LNCaP clone FGC (cell line): Measurements from ENCODE around the gene MCM5.

Source experiments
- DNase-seq: peaks from one replicate; pipeline ENCODE4 v3.0.0-alpha.2; 2011; ENCODE audit warnings: low read depth
- H3K4me3 ChIP-seq: 2 replicates; pipeline ENCODE4 v1.5.1; 2011; ENCODE audit warnings: mild to moderate bottlenecking, low read depth, low read length, control low read depth
- TF ChIP-seq, protein P1 (sequence below): IDR thresholded peaks from 2 replicates; pipeline ENCODE4 v1.5.1; 2012; ENCODE audit warnings: mild to moderate bottlenecking; ENCODE audit not compliant: control insufficient read depth, insufficient read depth; ENCODE audit errors: extremely low read depth

Gene MCM5

DNA sequence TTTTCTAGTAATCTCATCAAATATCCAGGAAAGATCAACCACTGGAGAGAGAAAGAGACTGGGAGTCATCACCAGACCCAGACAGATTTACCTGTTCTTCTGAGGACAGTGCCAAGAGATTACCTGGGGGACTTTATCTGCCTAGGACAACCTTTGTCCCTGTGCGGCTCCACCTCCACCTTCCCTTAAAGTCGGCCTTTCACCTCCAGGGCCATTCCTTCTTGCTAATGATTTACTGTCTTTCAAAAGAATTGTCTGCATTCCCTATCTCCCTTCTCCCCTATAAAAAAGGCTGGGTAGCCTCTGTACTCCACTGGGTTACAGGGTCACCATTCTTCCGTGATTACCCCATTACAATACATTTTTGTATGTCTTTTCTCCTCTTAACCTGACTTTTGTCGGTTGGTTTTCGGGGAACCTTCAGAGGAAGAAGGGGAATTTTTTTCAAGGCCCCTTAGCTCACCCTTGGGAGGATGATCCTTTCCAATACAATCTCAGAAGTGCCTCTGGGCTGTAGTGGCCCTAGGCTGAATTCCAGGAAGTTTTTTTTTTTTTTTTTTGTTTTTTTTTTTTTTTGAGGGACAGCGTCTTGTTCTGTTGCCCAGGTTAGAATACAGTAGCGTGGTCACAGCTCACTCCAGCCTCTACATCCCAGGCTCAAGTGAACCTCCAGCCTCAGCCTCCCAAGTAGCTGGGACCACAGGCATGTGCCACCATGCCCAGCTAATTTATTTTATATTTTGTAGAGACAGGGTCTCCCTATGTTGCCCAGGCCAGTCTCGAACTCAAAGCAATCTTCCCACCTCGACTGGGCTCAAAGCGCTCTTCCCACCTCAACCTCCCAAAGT lies 20.6 kb upstream of the MCM5 start:
- TF ChIP-seq, protein P1, sequence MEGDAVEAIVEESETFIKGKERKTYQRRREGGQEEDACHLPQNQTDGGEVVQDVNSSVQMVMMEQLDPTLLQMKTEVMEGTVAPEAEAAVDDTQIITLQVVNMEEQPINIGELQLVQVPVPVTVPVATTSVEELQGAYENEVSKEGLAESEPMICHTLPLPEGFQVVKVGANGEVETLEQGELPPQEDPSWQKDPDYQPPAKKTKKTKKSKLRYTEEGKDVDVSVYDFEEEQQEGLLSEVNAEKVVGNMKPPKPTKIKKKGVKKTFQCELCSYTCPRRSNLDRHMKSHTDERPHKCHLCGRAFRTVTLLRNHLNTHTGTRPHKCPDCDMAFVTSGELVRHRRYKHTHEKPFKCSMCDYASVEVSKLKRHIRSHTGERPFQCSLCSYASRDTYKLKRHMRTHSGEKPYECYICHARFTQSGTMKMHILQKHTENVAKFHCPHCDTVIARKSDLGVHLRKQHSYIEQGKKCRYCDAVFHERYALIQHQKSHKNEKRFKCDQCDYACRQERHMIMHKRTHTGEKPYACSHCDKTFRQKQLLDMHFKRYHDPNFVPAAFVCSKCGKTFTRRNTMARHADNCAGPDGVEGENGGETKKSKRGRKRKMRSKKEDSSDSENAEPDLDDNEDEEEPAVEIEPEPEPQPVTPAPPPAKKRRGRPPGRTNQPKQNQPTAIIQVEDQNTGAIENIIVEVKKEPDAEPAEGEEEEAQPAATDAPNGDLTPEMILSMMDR = no peak
- DNase-seq = no peak
- H3K4me3 ChIP-seq = no peak overlapping the region

DNA sequence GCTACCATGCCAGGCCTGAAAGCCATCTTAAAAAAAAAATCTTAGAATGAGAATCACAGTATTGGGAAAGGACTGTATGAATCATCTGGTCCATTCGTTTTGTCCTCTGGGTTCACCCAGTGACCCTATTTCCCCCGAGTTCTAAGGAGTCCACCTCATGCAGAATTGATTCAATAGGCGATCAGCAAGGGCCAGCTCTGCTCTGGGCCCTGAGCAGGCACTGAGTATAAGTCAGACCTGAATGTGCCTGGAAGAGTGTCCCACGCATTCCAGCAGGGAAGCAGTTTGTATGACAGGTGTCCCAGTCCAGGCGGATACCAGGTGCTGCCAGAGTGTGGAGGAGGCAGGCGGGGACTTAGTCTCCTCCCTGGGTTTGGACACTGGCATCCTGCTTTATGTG lies 19.9 kb upstream of the MCM5 start:
- no peak for DNase-seq
- TF ChIP-seq, protein P1 = no peak
- no peak overlapping the region for H3K4me3 ChIP-seq

DNA sequence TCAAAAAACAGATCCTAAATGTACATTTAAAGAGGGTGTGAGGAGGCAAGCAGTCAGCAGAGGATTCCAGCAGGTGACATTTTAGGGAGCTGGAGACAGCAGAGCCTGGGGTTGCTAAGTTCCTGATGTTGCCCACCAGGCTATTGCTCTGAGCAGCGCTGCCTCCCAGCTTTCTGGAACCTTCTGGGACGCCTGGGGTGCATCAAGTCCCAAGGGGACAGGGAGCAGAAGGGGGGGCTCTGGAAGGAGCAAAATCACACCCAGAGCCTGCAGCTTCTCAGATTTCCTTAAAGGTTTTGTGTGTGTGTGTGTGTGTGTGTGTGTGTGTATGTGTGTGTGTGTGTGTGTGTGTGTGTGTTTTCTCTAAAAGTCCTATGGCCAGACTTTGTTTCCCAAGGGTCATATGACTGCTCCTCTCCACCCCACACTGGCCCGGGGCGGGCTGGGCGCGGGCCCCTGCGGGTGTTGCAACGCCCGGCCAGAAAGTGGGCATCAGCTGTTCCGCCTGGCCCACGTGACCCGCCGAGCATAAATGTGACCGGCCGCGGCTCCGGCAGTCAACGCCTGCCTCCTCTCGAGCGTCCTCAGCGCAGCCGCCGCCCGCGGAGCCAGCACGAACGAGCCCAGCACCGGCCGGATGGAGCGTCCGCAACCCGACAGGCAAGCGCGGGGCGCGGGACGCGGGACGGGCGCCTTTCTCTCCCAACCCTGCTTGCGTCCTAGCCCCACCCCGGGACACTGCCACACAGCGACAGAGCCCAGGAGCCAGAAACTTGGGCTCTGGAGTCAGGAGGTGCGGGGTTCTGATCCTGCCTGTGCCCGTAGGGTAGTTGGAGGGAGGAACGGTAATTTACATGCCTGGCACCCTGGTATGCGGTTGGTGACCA lies 19.2 kb upstream of the MCM5 start, which contains the start of gene HMOX1:
Gene HMOX1 (plus strand): TSS at position 560 of the 887 bp plus-strand sequence. CDS start 78 bp downstream, at position 638.
- DNase-seq = peak; percentile 32
- H3K4me3 ChIP-seq = peak within 1 kb of the TSS; percentile 67

GRCh38 chr22:35381424-35382009 lies 18.4 kb upstream of the MCM5 start:
- no peak for DNase-seq
- TF ChIP-seq, protein P1 = no peak
- peak overlapping the region; percentile 67 for H3K4me3 ChIP-seq

More for the DNA sequence above, 19.2 kb upstream of the MCM5 start, which contains the start of gene HMOX1:
- TF ChIP-seq, protein P1 = no peak

DNA sequence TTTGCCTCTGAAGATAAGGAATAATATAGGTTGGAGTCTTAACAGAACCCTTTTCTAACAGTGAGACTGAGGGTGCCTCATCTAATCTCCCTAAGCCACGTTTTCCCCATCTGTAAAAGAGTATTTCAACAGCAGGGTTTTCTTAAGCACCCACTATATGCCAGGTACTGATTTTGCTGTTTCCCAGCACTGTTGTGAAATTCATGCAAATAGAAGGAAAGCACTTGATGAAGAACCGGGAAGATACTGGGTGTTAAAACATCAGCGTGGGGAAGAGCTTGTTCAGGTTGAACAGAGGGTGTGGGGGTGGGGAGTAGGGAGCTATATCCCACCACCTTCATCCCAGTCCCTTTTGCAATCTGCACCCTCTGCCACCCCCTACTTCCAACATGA lies 16.3 kb upstream of the MCM5 start:
- no peak for DNase-seq
- no peak overlapping the region for H3K4me3 ChIP-seq
- TF ChIP-seq, protein P1 = no peak

GRCh38 chr22:35384527-35384926 lies 15.4 kb upstream of the MCM5 start:
- no peak for DNase-seq
- TF ChIP-seq, protein P1 = no peak
- H3K4me3 ChIP-seq = no peak overlapping the region
